Duodenal mucosa (tissue), 2 donors: ENCODE results near the gene NOTCH1.

Experiments used
- H3K27ac ChIP-seq: one replicate; pipeline ENCODE4 v1.7.0; 2013; ENCODE audit warnings: low read depth, low read length
- H3K27me3 ChIP-seq, 2 donors: one replicate each; pipeline ENCODE4 v1.7.0; 2013; ENCODE audit warnings: low read length in 2 of 2, control low read depth in 1 of 2; ENCODE audit not compliant: insufficient read depth in 2 of 2, control insufficient read depth in 1 of 2
- H3K36me3 ChIP-seq, 2 donors: one replicate each; pipeline ENCODE4 v1.7.0; 2013; ENCODE audit warnings: low read length in 2 of 2, control low read depth in 1 of 2; ENCODE audit not compliant: insufficient read depth in 2 of 2, control insufficient read depth in 1 of 2
- H3K4me1 ChIP-seq, 2 donors: one replicate each; pipeline ENCODE4 v1.7.0; 2013; ENCODE audit warnings: low read length in 2 of 2, control low read depth in 1 of 2; ENCODE audit not compliant: insufficient read depth in 2 of 2, control insufficient read depth in 1 of 2
- H3K4me3 ChIP-seq, 2 donors: one replicate each; pipeline ENCODE4 v1.7.0; 2013; ENCODE audit warnings: low read length in 2 of 2, low read depth in 1 of 2
- H3K9ac ChIP-seq, 2 donors: one replicate each; pipeline ENCODE4 v1.7.0; 2013; ENCODE audit warnings: low read length in 2 of 2, low read depth in 1 of 2
- H3K9me3 ChIP-seq, 2 donors: one replicate each; pipeline ENCODE4 v1.7.0; 2013; ENCODE audit warnings: low read length in 2 of 2, control low read depth in 1 of 2; ENCODE audit not compliant: control insufficient read depth in 1 of 2

Gene NOTCH1

DNA sequence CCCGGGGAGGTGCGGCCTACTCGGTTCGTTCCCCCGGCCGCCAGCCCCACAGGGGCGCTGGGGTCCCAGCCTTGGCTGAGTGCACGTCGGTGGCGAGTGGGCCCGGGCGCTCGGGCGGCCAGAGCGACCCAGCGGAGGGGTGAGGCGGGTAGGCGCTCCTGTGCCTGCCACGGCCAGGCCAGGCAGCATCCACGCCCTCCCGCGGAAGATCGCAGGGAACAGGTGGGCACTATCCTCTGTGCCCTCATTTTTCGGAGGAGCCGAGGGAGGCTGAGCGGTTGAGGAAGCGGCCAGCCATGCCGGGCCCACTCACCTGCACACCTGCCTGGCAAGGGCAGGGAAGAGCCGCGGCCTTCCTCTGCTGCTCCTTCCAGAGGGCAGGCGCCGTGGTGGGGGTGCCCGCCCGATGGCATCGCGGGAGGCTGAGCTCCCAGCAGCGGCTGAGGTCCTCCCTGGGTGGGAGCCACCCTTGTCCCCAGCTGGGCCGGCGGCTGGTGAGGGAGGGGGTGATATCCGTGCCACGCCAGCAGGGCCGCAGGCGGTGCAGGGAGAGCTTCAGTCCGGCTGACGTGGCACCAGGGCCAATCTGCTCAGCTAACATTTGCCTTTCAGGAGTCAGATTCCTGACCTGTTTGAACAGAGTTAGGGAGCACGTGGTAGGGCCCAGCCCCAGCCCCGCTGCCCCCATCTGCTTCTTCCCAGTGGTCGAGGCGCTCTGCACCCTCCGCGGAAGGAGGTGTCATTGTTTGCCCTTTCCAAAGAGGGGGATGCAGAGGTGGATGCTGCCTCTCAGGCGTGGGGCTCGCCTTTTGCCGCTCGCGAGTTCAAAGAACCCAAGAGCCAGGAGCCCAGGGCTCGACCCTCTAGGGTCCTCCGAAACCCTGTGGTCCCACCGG, 61.4 kb downstream of the NOTCH1 start:
- Histone ChIP-seq H3K27me3 (no peaks in the 10 kb centered on the region), H3K4me1 (peaks cover 20 to 26% of the 10 kb centered on the region in 2 donors), H3K9ac (peak overlapping the region; percentile 43 to 84), H3K36me3 (peaks cover 0 to 3% of the 10 kb centered on the region in 2 donors), H3K4me3 (peak overlapping the region; percentile 66 to 73), H3K27ac (peak overlapping the region; percentile 100), H3K9me3 (no peaks in the 10 kb centered on the region)

DNA sequence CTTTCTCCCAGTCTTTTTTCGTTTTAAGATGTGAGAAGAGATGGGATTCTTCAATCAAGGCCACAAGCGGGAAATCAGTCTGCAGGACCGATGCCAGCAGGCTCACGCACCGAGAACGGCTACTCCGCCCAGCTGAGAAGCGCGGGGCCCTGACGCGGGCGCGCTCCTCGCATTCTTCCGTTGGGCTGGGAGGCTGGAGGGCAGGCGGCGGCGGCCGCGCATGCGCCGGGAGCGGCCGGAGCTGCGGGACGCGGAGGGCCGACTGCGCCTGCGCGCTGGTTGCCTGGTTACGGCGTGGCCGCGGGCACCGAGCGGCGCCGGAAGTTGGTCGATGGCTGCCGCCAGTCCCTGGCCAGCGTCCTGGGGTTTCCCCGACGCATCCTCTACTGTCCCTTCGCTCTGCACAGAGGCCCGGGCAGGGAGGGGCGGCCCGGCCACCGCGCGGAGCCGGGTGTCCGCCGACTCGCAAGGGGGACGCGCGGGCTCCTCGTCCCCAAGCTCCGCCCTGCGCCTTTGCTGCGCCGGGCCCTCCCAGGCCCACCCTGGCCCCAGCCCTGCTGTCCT, 62.2 kb downstream of the NOTCH1 start:
- Histone ChIP-seq H3K36me3 (peaks cover 0 to 3% of the 10 kb centered on the region in 2 donors), H3K4me1 (peaks cover 20 to 26% of the 10 kb centered on the region in 2 donors), H3K9ac (peak overlapping the region; percentile 76 to 84), H3K27ac (peak overlapping the region; percentile 100), H3K9me3 (no peaks in the 10 kb centered on the region), H3K27me3 (no peaks in the 10 kb centered on the region), H3K4me3 (peak overlapping the region; percentile 66 to 73)

DNA sequence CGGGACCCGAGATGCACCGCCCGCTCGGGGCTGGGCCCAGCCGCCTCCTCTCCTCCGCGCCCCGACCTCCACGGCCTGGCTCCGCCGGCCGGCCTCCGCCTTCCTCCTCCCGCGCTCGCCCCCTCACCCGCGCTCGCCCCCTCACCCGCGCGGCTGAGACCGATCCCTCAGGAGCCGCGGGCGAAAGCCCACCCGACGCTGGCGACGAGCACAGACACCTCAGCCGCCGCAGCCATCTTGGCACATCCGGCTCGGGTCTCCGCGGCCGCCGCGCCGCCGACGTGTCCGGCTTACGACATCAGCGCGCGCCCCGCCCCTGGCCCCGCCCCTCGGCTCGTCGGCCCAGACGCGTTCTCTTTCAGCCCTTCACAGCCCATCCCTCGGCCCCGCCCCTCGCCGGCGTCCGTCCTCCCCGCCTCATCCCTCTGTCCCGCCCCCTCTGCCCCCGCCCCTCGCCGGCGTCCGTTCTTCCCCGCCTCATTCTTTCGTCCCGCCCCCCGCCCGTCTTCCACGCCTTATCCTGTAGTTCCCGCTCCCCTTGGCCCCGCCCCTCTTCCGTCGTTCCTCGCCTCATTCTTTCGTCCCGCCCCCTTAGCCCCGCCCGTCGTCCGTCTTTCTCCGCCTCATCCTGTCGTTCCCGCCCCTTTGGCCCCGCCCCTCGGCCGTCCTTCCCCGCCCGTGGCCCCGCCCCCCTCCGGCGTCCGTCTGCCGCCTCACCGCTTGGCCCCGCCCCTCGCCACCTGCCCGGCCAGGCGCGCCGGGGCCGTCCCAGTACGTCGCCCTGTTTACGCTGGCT, 62.9 kb downstream of the NOTCH1 start, which contains the start of gene SEC16A:
Gene SEC16A (minus strand): TSS at position 248 of the 796 bp plus-strand sequence. CDS start 5,425 bp downstream, outside the sequence.
- peak within 1 kb of the TSS; percentile 100 for H3K27ac ChIP-seq
- no peaks in the 10 kb centered on the region for H3K9me3 ChIP-seq
- peaks cover 20 to 26% of the 10 kb centered on the region in 2 donors for H3K4me1 ChIP-seq
- H3K9ac ChIP-seq = peak within 1 kb of the TSS; percentile 87 to 93
- H3K36me3 ChIP-seq = peaks cover 2 to 3% of the 10 kb centered on the region in 2 donors
- no peaks in the 10 kb centered on the region for H3K27me3 ChIP-seq
- peak within 1 kb of the TSS; percentile 68 to 93 for H3K4me3 ChIP-seq

DNA sequence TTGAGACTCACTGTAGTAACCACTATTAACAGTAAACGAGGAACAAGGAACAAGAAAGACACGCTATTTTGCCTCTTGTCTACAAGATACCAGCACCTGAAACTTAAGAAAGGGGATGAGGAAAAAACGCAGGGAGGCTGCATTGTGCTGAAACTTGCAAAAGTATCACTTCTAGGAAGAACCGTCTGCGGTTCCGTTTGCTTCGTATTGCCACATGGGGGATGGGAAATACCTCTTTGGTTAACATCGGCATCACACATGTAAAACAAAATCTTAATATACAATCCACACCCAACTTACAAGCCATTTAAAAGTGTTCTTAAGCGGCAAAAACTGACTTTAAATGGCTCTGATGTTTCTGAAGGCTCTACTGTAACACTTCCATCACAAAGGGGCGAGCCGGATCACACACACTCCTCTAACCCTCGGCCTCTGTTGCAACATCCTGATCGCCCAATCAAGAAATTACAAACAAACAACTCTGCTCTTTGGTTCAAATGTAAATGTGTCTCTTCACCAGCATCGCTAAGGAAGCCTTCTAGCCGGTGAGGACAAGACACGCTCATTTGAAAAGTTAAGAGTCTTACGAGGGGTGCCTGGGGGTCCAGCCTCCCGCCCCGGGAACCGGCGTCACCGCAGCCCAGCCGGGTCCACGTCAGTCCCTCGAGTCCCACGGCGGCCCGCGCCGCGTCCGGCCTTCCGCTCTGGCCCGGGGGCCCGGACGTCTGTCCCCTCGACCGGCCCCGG, 63.6 kb downstream of the NOTCH1 start:
- Histone ChIP-seq H3K27me3 (no peaks in the 10 kb centered on the region), H3K9ac (peak overlapping the region; percentile 87 to 93), H3K36me3 (peaks cover 7 to 10% of the 10 kb centered on the region in 2 donors), H3K4me3 (peak overlapping the region; percentile 68 to 93), H3K4me1 (peaks cover 20 to 26% of the 10 kb centered on the region in 2 donors), H3K27ac (peak overlapping the region; percentile 94), H3K9me3 (no peaks in the 10 kb centered on the region)

DNA sequence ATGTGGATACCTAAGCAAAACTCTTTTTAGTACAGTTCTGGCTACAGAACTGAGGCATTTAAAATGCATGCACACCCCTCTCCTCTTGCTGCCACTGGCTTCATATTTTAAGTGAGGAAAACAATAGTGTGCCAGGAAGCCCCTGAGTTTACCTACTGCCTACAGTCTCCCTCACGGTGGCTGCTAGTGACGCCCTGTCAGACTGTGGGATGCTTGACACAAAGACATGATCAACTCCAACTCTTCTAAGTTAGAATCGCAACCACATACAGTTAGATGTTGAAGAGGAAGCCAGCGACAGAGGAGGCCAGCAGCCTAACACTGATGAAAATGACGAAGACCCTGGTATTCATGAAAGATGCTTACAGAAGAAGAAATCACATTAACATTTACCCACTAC, 64.3 kb downstream of the NOTCH1 start:
- no peak overlapping the region for H3K27ac ChIP-seq
- peak overlapping the region; percentile 87 to 93 for H3K9ac ChIP-seq
- no peaks in the 10 kb centered on the region for H3K27me3 ChIP-seq
- peaks cover 20 to 26% of the 10 kb centered on the region in 2 donors for H3K4me1 ChIP-seq
- peak overlapping the region; percentile 68 to 93 for H3K4me3 ChIP-seq
- no peaks in the 10 kb centered on the region for H3K9me3 ChIP-seq
- peaks cover 14 to 16% of the 10 kb centered on the region in 2 donors for H3K36me3 ChIP-seq

DNA sequence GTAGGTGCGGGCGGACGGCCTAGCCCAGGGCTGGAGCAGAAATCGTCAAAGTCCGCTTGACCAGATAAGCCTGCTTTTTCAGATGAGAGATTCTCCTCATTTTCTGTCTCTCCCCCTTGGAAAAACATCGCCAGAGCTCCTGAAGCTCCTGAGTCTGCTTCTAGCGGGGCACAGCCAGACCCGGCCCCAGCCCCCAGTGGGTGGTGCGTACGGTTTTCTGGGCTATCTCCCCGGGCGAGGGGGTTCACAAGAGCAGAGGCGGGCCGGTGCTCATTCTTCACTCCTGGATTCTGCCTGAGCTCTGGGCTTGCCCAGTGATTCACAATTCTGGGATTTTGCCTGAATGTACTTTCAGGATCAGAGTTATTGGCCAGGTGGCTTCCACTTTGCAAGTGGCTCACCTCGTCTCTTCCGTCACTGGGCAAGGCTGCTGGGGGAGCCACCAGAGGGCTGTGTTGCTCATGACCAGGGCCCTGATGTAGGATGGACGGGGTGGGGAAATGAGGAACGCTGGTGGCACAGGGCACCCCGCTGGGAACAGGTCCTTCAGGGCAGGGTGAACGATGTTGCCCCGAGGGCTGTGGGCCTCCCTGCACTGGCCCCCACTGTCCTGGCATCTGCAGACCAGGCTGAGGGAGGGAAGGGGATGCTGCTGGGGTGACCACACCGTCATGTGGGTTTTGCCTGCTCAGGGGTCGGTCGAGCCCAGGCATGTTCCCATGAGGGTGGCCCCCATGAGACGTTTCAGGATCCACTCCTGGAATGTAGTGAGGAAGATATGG, 69.3 kb downstream of the NOTCH1 start:
- H3K27ac ChIP-seq = no peak overlapping the region
- H3K27me3 ChIP-seq = no peaks in the 10 kb centered on the region
- H3K9ac ChIP-seq = no peak overlapping the region
- peaks cover 3 to 4% of the 10 kb centered on the region in 2 donors for H3K4me1 ChIP-seq
- H3K9me3 ChIP-seq = no peaks in the 10 kb centered on the region
- H3K4me3 ChIP-seq = no peak overlapping the region
- peaks cover 58 to 66% of the 10 kb centered on the region in 2 donors for H3K36me3 ChIP-seq

DNA sequence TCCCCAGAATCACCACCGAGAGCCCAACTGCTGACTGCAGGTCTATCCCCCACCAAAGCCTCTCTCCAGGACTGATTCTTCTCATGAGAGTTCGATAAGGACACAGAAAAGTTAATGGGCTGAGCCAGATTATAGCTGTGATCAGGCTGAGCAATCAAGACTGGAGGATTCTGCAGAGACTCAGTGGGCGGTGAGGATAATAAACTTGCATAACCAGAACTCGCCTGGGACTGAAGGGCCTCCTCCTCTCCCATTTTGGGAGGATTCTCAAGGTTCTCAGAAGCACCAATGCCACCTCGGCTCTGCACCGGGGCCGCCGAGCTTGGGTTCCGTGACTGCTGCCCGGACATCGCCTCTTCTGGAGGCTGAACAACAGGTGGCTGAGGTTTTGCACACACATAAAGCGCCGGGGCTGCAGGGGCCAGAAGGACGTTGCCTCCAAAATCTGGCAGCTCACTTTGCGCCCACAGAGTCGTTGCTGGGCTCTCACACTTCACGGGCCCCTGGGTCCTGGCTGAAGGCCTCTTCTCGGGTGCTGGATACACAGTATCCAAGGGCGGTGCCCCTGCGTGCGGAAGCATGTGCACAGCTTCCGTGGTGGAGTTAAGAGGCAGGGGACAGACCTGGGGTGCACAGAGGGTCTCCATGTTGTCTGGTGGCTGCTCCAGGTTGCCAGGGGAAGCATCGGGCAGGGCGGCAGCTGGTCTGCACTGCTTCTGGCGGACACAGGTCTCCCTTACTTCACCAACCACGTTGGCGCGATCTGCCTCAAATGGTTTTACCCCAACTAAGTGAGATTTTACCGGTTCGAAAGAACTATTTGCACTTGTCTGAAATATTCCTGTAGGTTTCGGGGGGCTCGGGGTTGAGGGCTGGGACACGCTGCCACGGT, 70.6 kb downstream of the NOTCH1 start:
- Histone ChIP-seq H3K27me3 (no peaks in the 10 kb centered on the region), H3K4me1 (no peaks in the 10 kb centered on the region), H3K9me3 (no peaks in the 10 kb centered on the region), H3K4me3 (no peak overlapping the region), H3K27ac (no peak overlapping the region), H3K36me3 (peaks cover 68 to 80% of the 10 kb centered on the region in 2 donors), H3K9ac (no peak overlapping the region)

DNA sequence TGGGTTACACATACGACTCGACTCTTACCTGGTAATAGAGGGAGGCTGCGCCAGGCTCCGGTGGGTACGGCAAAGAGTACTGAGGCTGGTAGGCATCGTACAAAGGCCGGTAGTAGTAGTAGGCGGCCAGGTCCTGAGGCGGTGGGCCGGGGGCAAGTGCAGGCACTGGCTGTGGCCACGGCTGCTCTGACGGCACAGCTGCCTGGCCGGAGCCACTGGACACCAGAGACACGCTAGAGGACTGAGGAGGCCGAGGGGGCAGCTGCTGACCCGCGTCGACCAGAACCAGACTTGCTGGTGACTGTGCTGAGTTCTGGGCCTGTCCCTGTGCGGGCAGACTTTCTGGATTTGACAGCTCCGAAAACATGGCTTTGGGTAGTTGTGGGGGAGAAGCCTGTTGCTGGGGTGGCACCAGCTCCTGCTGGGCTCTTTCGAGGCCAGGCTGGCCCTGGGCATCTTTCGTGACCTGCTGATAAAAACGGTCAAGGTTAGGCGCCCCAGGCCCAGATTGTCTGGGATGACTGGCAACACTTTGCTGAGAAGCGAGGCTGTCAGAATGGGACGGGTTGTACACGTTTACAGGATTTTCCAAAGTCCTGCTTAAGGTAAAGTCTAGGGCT, 71.7 kb downstream of the NOTCH1 start:
- Histone ChIP-seq H3K9me3 (no peaks in the 10 kb centered on the region), H3K36me3 (peaks cover 66 to 89% of the 10 kb centered on the region in 2 donors), H3K27me3 (no peaks in the 10 kb centered on the region), H3K27ac (no peak overlapping the region), H3K4me3 (no peak overlapping the region), H3K4me1 (no peaks in the 10 kb centered on the region), H3K9ac (no peak overlapping the region)
